Measurements from ENCODE around the gene MAP3K12.

Gene MAP3K12

DNA sequence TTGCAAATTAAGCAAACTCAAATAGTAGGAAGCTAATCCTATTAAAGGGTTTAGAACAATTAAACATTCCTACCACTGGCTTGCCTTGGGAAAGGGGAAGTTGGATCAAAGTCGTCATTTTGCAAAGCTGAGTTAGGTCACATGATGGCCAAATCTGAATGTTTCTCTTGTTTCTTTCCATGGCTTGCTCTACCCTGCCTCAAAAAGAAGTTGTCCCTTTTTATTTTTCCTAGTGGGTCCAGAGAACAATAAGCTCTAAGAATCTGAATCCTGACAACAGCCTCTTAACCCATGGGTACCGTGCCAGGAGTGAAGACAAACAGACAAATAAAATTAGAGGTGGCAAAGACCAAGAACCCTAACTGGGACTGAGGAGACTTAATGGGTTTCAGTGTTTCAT, 34.2 kb upstream of the MAP3K12 start:
- DNase-seq (ENCODE audit: low read depth): peak; percentile 78
- H3K4me3 ChIP-seq (ENCODE audit: low read length): no peak overlapping the region
- TF ChIP-seq, protein P1, sequence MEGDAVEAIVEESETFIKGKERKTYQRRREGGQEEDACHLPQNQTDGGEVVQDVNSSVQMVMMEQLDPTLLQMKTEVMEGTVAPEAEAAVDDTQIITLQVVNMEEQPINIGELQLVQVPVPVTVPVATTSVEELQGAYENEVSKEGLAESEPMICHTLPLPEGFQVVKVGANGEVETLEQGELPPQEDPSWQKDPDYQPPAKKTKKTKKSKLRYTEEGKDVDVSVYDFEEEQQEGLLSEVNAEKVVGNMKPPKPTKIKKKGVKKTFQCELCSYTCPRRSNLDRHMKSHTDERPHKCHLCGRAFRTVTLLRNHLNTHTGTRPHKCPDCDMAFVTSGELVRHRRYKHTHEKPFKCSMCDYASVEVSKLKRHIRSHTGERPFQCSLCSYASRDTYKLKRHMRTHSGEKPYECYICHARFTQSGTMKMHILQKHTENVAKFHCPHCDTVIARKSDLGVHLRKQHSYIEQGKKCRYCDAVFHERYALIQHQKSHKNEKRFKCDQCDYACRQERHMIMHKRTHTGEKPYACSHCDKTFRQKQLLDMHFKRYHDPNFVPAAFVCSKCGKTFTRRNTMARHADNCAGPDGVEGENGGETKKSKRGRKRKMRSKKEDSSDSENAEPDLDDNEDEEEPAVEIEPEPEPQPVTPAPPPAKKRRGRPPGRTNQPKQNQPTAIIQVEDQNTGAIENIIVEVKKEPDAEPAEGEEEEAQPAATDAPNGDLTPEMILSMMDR (conservative IDR thresholded peaks at IDR 0.05; ENCODE audit: low read depth, low read length): no peak

GRCh38 chr12:53532524-53533445, 33.5 kb upstream of the MAP3K12 start:
- DNase-seq (ENCODE audit: low read depth): no peak
- TF ChIP-seq, protein P1 (conservative IDR thresholded peaks at IDR 0.05; ENCODE audit: low read depth, low read length): no peak
- H3K4me3 ChIP-seq (ENCODE audit: low read length): no peak overlapping the region

- no peak overlapping the region for H3K4me3 ChIP-seq (ENCODE audit: low read length)
- DNase-seq (ENCODE audit: low read depth): no peak
- TF ChIP-seq, protein P1 (conservative IDR thresholded peaks at IDR 0.05; ENCODE audit: low read depth, low read length): no peak
Measured at GRCh38 chr12:53532021-53532420, 32.8 kb upstream of the MAP3K12 start.

DNA sequence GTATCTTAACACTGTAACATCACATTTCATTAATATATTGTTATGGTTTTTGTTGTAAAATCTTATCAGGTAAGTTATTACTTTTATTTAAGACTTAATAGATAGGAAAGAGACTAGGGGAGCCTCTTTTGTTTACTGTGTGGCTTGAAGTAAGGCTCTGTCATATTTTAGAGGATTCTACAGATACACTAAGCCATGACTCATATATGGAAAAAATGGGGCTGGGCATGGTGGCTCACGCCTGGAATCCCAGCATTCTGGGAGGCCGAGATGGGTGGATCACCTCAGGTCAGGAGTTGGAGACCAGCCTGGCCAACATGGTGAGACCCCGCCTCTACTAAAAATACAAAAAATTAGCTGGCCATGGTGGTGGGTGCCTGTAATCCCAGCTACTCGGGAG, 31.7 kb upstream of the MAP3K12 start:
- no peak for DNase-seq (ENCODE audit: low read depth)
- TF ChIP-seq, protein P1 (conservative IDR thresholded peaks at IDR 0.05; ENCODE audit: low read depth, low read length): no peak
- no peak overlapping the region for H3K4me3 ChIP-seq (ENCODE audit: low read length)

DNA sequence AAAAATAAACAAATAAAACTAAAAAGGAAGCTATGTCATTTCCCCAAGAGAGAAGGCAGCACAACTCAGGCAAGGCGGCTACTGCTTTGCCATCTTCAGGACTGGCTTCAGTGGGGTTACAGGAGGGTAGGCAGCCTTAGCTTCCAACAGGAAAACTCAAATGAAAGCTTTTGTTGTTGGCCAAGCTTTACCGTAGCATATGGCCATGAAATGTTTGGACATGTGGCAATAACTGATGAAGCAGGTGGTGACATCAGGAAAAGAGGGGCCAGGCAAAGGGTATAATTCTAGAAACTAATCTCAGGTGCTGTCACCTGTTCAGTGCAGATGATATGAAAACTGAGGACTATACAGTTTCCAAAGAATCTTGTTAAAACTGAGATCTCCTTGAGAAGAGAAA, 30.8 kb upstream of the MAP3K12 start:
- DNase-seq (ENCODE audit: low read depth): no peak
- TF ChIP-seq, protein P1 (conservative IDR thresholded peaks at IDR 0.05; ENCODE audit: low read depth, low read length): no peak
- no peak overlapping the region for H3K4me3 ChIP-seq (ENCODE audit: low read length)

DNA sequence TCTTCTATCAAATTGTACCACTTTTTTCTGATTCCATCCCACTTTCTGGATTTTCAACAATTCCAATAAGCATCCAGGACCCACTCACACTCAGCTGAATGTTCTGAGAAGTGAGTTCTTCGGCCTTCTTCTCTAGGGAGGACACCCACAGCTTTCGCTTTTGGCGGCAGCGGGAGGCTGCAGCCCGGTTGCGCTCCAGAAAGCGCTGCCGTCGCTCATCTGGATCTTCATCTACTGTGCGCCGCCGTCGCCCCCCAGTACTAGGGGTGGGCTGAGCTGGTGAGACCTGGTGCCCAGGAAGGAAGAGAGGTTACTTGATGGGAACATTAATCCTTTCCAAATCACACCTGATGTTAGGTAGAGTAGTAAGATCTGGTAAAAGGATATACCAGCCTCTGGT, 25.2 kb upstream of the MAP3K12 start:
- no peak for DNase-seq (ENCODE audit: low read depth)
- H3K4me3 ChIP-seq (ENCODE audit: low read length): no peak overlapping the region
- TF ChIP-seq, protein P1 (conservative IDR thresholded peaks at IDR 0.05; ENCODE audit: low read depth, low read length): no peak

- DNase-seq (ENCODE audit: low read depth): no peak
- TF ChIP-seq, protein P1 (conservative IDR thresholded peaks at IDR 0.05; ENCODE audit: low read depth, low read length): no peak
Measured at GRCh38 chr12:53523131-53523530, 23.9 kb upstream of the MAP3K12 start.

More at GRCh38 chr12:53523131-53523530, 23.9 kb upstream of the MAP3K12 start:
- H3K4me3 ChIP-seq (ENCODE audit: low read length): no peak overlapping the region

Data from retinal pigment epithelial cell (primary cell).